Endodermal cell (in vitro differentiated cells): ENCODE data around the gene COMMD8. TPM values are rescaled to one million over a fixed set of nuclear protein-coding genes. Genes with fewer than 3 reads are reported as not detected.

ENCODE experiments used
- DNase-seq: peaks from one replicate; pipeline ENCODE4 v3.0.0-alpha.2; 2017
- H3K27ac ChIP-seq: 2 replicates; pipeline ENCODE4 v1.5.1; 2013; ENCODE audit warnings: mild to moderate bottlenecking, low read depth, low read length, moderate library complexity
- H3K27me3 ChIP-seq: 2 replicates; pipeline ENCODE4 v1.6.1; 2013; ENCODE audit warnings: mild to moderate bottlenecking, low read length, moderate library complexity; ENCODE audit not compliant: insufficient read depth, control insufficient read depth, poor library complexity, severe bottlenecking
- H3K36me3 ChIP-seq: 2 replicates; pipeline ENCODE4 v1.7.0; 2013; ENCODE audit warnings: mild to moderate bottlenecking, low read length, moderate library complexity; ENCODE audit not compliant: control insufficient read depth, insufficient read depth
- H3K4me1 ChIP-seq: one replicate; pipeline ENCODE4 v1.7.0; 2013; ENCODE audit warnings: low read length; ENCODE audit not compliant: control insufficient read depth, insufficient read depth
- H3K4me3 ChIP-seq: 2 replicates; pipeline ENCODE4 v1.5.1; 2013; ENCODE audit warnings: mild to moderate bottlenecking, low read length, moderate library complexity
- H3K9ac ChIP-seq: 2 replicates; pipeline ENCODE4 v1.6.1; 2013; ENCODE audit warnings: mild to moderate bottlenecking, low read length, moderate library complexity; ENCODE audit not compliant: poor library complexity, severe bottlenecking; ENCODE audit errors: extremely low read depth
- H3K9me3 ChIP-seq: 2 replicates; pipeline ENCODE4 v1.6.1; 2013; ENCODE audit warnings: mild to moderate bottlenecking, low read length, moderate library complexity; ENCODE audit not compliant: control insufficient read depth
- H3K27ac Mint-ChIP-seq: 2 replicates; pipeline ENCODE4 v1.8.0; 2020; ENCODE audit warnings: mixed read lengths
- H3K27me3 Mint-ChIP-seq: 2 replicates; pipeline ENCODE4 v1.8.0; 2021; ENCODE audit warnings: mild to moderate bottlenecking, mixed read lengths; ENCODE audit not compliant: insufficient read depth
- H3K36me3 Mint-ChIP-seq: 2 replicates; pipeline ENCODE4 v1.8.0; 2020; ENCODE audit warnings: low read depth, mixed read lengths
- H3K4me1 Mint-ChIP-seq: 2 replicates; pipeline ENCODE4 v1.8.0; 2020; ENCODE audit warnings: mixed read lengths
- H3K4me3 Mint-ChIP-seq: 2 replicates; pipeline ENCODE4 v1.8.0; 2020; ENCODE audit warnings: mild to moderate bottlenecking, moderate library complexity, mixed read lengths
- H3K9me3 Mint-ChIP-seq: 2 replicates; pipeline ENCODE4 v1.8.0; 2020; ENCODE audit warnings: mild to moderate bottlenecking, mixed read lengths
- WGBS, 2 experiments: methylation state at CpG; one replicate each; pipeline versions ENCODE4 v1.1.5 to v1.1.7; 2013; ENCODE audit warnings: missing lambda C conversion rate in 2 of 2, mixed read lengths in 1 of 2; ENCODE audit not compliant: insufficient coverage in 1 of 2, insufficient read length in 1 of 2; 5-methylcytosine and 5-hydroxymethylcytosine counted together
- total RNA-seq, 2 donors: library from RNA; stranded (reverse); fragmentation: NEBNext Ultra II Directional in 1 of 2; extraction: Animal tissue kit (Norgen Biotek cat#: 25700) in 1 of 2; gene quantifications; 2 replicates in 1 of 2; 3 replicates in 1 of 2; pipeline ENCODE4 v1.2.1, GENCODE V29; 2021
- TF ChIP-seq, protein P1 (sequence below): fragments of 200-600 bp; sonication (generic); conservative IDR thresholded peaks from 2 replicates; pipeline ENCODE4 v1.5.0; 2021; ENCODE audit warnings: antibody characterized with exemption, mild to moderate bottlenecking

The COMMD8 gene
- total RNA-seq, 2 donors from 2014 or later, result 14.7 to 17.9 TPM

DNA sequence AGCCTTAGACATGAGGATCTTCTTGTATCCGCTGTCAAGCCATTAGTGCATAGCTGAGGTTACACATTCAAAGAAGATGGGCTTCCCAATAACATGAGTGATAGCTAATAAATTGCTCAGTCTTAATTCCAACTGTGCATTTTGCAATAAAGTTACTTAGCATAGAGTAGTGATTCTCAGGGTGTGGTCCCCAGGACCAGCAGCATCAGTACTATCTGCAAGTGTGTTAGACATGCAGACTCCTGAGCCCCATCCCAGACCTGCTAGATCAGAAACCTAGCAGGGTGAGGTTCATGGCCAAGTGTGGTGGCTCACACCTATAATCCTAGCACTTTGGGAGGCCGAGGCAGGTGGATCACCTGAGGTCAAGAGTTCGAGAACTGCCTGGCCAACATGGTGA lies 41.6 kb upstream of the COMMD8 start:
- Mint-ChIP-seq H3K36me3 (no peaks in the 10 kb centered on the region), H3K27me3 (no peaks in the 10 kb centered on the region), H3K4me1 (no peaks in the 10 kb centered on the region), H3K9me3 (no peaks in the 10 kb centered on the region), H3K27ac (no peak overlapping the region), H3K4me3 (no peak overlapping the region)
- H3K9ac ChIP-seq, result no peak overlapping the region
- TF ChIP-seq, protein P1, sequence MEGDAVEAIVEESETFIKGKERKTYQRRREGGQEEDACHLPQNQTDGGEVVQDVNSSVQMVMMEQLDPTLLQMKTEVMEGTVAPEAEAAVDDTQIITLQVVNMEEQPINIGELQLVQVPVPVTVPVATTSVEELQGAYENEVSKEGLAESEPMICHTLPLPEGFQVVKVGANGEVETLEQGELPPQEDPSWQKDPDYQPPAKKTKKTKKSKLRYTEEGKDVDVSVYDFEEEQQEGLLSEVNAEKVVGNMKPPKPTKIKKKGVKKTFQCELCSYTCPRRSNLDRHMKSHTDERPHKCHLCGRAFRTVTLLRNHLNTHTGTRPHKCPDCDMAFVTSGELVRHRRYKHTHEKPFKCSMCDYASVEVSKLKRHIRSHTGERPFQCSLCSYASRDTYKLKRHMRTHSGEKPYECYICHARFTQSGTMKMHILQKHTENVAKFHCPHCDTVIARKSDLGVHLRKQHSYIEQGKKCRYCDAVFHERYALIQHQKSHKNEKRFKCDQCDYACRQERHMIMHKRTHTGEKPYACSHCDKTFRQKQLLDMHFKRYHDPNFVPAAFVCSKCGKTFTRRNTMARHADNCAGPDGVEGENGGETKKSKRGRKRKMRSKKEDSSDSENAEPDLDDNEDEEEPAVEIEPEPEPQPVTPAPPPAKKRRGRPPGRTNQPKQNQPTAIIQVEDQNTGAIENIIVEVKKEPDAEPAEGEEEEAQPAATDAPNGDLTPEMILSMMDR, result no peak
- H3K4me3 ChIP-seq, result no peak overlapping the region
- H3K4me1 ChIP-seq, result no peaks in the 10 kb centered on the region
- DNase-seq, result no peak
- no peaks in the 10 kb centered on the region for H3K9me3 ChIP-seq
- WGBS, 2 experiments, result 92 to 100% methylated on average over 1 to 3 of the region's 3 CpGs
- no peaks in the 10 kb centered on the region for H3K36me3 ChIP-seq
- no peak overlapping the region for H3K27ac ChIP-seq
- no peaks in the 10 kb centered on the region for H3K27me3 ChIP-seq

DNA sequence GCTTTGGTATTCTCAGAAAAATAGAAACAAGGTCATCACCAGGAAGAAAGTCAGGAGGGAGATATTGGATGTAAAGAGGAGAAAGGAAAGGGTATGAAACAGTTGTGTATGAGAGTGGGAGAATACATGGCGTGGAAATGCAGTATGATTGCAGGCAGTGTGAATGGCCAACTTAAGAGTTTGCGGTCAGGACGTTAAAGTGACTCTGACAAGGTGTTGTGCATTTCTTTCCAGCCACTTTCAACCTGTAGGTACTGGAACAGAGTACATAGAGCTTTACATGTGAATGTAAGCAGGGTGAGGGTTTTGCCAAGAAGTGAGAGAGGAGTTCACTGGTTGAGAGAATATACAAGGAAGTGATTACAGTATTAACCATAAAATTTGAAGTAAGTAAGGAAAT lies 37.3 kb upstream of the COMMD8 start:
- Histone ChIP-seq H3K27ac (no peak overlapping the region), H3K4me3 (no peak overlapping the region), H3K9me3 (no peaks in the 10 kb centered on the region), H3K27me3 (no peaks in the 10 kb centered on the region), H3K4me1 (no peaks in the 10 kb centered on the region), H3K36me3 (no peaks in the 10 kb centered on the region), H3K9ac (no peak overlapping the region)
- no peak overlapping the region for H3K27ac Mint-ChIP-seq
- H3K4me1 Mint-ChIP-seq, result no peaks in the 10 kb centered on the region
- WGBS, 2 experiments, result 54 to 59% methylated on average over 3 of the region's 3 CpGs
- no peak overlapping the region for H3K4me3 Mint-ChIP-seq
- H3K9me3 Mint-ChIP-seq, result no peaks in the 10 kb centered on the region
- no peaks in the 10 kb centered on the region for H3K27me3 Mint-ChIP-seq
- no peaks in the 10 kb centered on the region for H3K36me3 Mint-ChIP-seq
- no peak for DNase-seq
- TF ChIP-seq, protein P1, result no peak

DNA sequence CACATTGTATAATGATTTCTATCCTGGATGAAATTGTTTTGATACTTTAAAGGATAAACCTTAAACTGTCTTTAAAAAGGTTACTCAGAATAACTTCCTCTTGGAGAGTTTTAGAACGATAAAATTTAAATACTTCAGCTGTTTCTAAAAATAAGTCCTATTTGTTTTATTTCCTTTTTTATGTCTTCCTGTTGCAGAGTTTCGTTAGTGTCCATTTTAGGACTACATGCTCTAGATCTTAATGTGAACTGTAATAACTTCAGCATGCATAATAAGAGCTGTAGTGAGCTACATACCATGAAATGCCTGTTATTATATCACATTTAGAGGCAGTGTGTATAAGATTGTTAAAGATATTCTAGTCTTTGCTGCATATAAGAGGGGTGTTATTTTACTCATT lies 36.2 kb upstream of the COMMD8 start:
- no peak for DNase-seq
- TF ChIP-seq, protein P1, result no peak
- Histone ChIP-seq H3K27me3 (no peaks in the 10 kb centered on the region), H3K4me1 (no peaks in the 10 kb centered on the region), H3K36me3 (no peaks in the 10 kb centered on the region), H3K9me3 (no peaks in the 10 kb centered on the region), H3K4me3 (no peak overlapping the region), H3K9ac (no peak overlapping the region), H3K27ac (no peak overlapping the region)
- Mint-ChIP-seq H3K4me3 (no peak overlapping the region), H3K9me3 (no peaks in the 10 kb centered on the region), H3K27ac (no peak overlapping the region), H3K4me1 (no peaks in the 10 kb centered on the region), H3K27me3 (no peaks in the 10 kb centered on the region), H3K36me3 (no peaks in the 10 kb centered on the region)
- WGBS, 2 experiments, result 80 to 92% methylated on average over 1 to 2 of the region's 2 CpGs
